ENCODE measurements around the gene PSORS1C1.

The PSORS1C1 gene

GRCh38 chr6:31107052-31107451 lies 7.5 kb upstream of the PSORS1C1 start:
- no peak overlapping the region for H3K4me3 Mint-ChIP-seq

GRCh38 chr6:31110825-31111582 lies 3.6 kb upstream of the PSORS1C1 start:
- Mint-ChIP-seq H3K27me3 (peaks cover 61% of the 10 kb centered on the region), H3K4me1 (no peaks in the 10 kb centered on the region), H3K4me3 (no peak overlapping the region), H3K36me3 (ENCODE audit: insufficient read depth) (no peaks in the 10 kb centered on the region), H3K27ac (ENCODE audit: low read depth) (no peak overlapping the region), H3K9me3 (no peaks in the 10 kb centered on the region)
- DNase-seq (ENCODE audit: low spot score in 2 of 2) (no peak), ATAC-seq (replicated peaks; ENCODE audit: extremely low read depth, poor library complexity, severe bottlenecking) (no peak)

More at GRCh38 chr6:31107052-31107451, 7.5 kb upstream of the PSORS1C1 start:
- H3K9me3 Mint-ChIP-seq: no peaks in the 10 kb centered on the region
- ATAC-seq (replicated peaks; ENCODE audit: extremely low read depth, poor library complexity, severe bottlenecking) (no peak), DNase-seq (ENCODE audit: low spot score in 2 of 2) (no peak)
- H3K4me1 Mint-ChIP-seq: no peaks in the 10 kb centered on the region
- peaks cover 3% of the 10 kb centered on the region for H3K36me3 Mint-ChIP-seq (ENCODE audit: insufficient read depth)
- no peak overlapping the region for H3K27ac Mint-ChIP-seq (ENCODE audit: low read depth)
- H3K27me3 Mint-ChIP-seq: peaks cover 30% of the 10 kb centered on the region

GRCh38 chr6:31111712-31112111 lies 2.9 kb upstream of the PSORS1C1 start:
- Mint-ChIP-seq H3K27me3 (peaks cover 68% of the 10 kb centered on the region), H3K36me3 (ENCODE audit: insufficient read depth) (no peaks in the 10 kb centered on the region), H3K9me3 (no peaks in the 10 kb centered on the region), H3K4me1 (no peaks in the 10 kb centered on the region), H3K27ac (ENCODE audit: low read depth) (no peak overlapping the region), H3K4me3 (no peak overlapping the region)
- ATAC-seq (replicated peaks; ENCODE audit: extremely low read depth, poor library complexity, severe bottlenecking): no peak
- DNase-seq (ENCODE audit: low spot score in 2 of 2): no peak

- DNase-seq (ENCODE audit: low spot score in 2 of 2) (no peak), ATAC-seq (replicated peaks; ENCODE audit: extremely low read depth, poor library complexity, severe bottlenecking) (no peak)
- Mint-ChIP-seq H3K9me3 (no peaks in the 10 kb centered on the region), H3K4me1 (no peaks in the 10 kb centered on the region), H3K36me3 (ENCODE audit: insufficient read depth) (no peaks in the 10 kb centered on the region), H3K4me3 (no peak within 1 kb of the TSS), H3K27ac (ENCODE audit: low read depth) (no peak within 1 kb of the TSS), H3K27me3 (peaks cover 76% of the 10 kb centered on the region)
These were observed 2.1 kb upstream of the PSORS1C1 start, which contains the start of gene C6orf15 for GRCh38 chr6:31112478-31112877. C6orf15 (minus strand) TSS chr6:31112575; CDS start chr6:31112555, 20 bp downstream.

- H3K4me3 Mint-ChIP-seq: no peak overlapping the region
- no peak for ATAC-seq (replicated peaks; ENCODE audit: extremely low read depth, poor library complexity, severe bottlenecking)
- no peaks in the 10 kb centered on the region for H3K4me1 Mint-ChIP-seq
- H3K27ac Mint-ChIP-seq (ENCODE audit: low read depth): no peak overlapping the region
- no peak for DNase-seq (ENCODE audit: low spot score in 2 of 2)
- no peaks in the 10 kb centered on the region for H3K36me3 Mint-ChIP-seq (ENCODE audit: insufficient read depth)
- no peaks in the 10 kb centered on the region for H3K9me3 Mint-ChIP-seq
- peaks cover 91% of the 10 kb centered on the region for H3K27me3 Mint-ChIP-seq
These were observed 599 bp upstream of the PSORS1C1 start for GRCh38 chr6:31113861-31114540.

- Mint-ChIP-seq H3K4me3 (no peak overlapping the region), H3K9me3 (no peaks in the 10 kb centered on the region), H3K27me3 (peaks cover 85% of the 10 kb centered on the region), H3K4me1 (no peaks in the 10 kb centered on the region), H3K36me3 (ENCODE audit: insufficient read depth) (no peaks in the 10 kb centered on the region), H3K27ac (ENCODE audit: low read depth) (no peak overlapping the region)
- DNase-seq (ENCODE audit: low spot score in 2 of 2): no peak
- peak; percentile 40 for ATAC-seq (replicated peaks; ENCODE audit: extremely low read depth, poor library complexity, severe bottlenecking)
These were observed 610 bp downstream of the PSORS1C1 start for GRCh38 chr6:31114970-31115849.

GRCh38 chr6:31115941-31116560 lies 1.5 kb downstream of the PSORS1C1 start:
- Mint-ChIP-seq H3K4me3 (no peak overlapping the region), H3K9me3 (no peaks in the 10 kb centered on the region), H3K27ac (ENCODE audit: low read depth) (no peak overlapping the region), H3K36me3 (ENCODE audit: insufficient read depth) (no peaks in the 10 kb centered on the region), H3K27me3 (peaks cover 76% of the 10 kb centered on the region), H3K4me1 (no peaks in the 10 kb centered on the region)
- DNase-seq (ENCODE audit: low spot score in 2 of 2): no peak
- no peak for ATAC-seq (replicated peaks; ENCODE audit: extremely low read depth, poor library complexity, severe bottlenecking)

- Mint-ChIP-seq H3K4me1 (no peaks in the 10 kb centered on the region), H3K27me3 (peaks cover 69% of the 10 kb centered on the region), H3K4me3 (no peak overlapping the region), H3K36me3 (ENCODE audit: insufficient read depth) (no peaks in the 10 kb centered on the region), H3K9me3 (no peaks in the 10 kb centered on the region), H3K27ac (ENCODE audit: low read depth) (no peak overlapping the region)
- ATAC-seq (replicated peaks; ENCODE audit: extremely low read depth, poor library complexity, severe bottlenecking): no peak
- no peak for DNase-seq (ENCODE audit: low spot score in 2 of 2)
These were observed 2.2 kb downstream of the PSORS1C1 start for GRCh38 chr6:31116661-31117385.

- Mint-ChIP-seq H3K27ac (ENCODE audit: low read depth) (no peak overlapping the region), H3K27me3 (peaks cover 56% of the 10 kb centered on the region), H3K4me1 (no peaks in the 10 kb centered on the region)
These were observed 3.6 kb downstream of the PSORS1C1 start for GRCh38 chr6:31118178-31118577.

GRCh38 chr6:31120151-31120915 lies 5.7 kb downstream of the PSORS1C1 start, which contains the start of gene CDSN:
CDSN (minus strand) TSS chr6:31120446; CDS start chr6:31120419, 27 bp downstream.
- peaks cover 2% of the 10 kb centered on the region for H3K36me3 Mint-ChIP-seq (ENCODE audit: insufficient read depth)
- ATAC-seq (replicated peaks; ENCODE audit: extremely low read depth, poor library complexity, severe bottlenecking): no peak
- peaks cover 43% of the 10 kb centered on the region for H3K27me3 Mint-ChIP-seq
- DNase-seq (ENCODE audit: low spot score in 2 of 2): no peak
- H3K4me1 Mint-ChIP-seq: no peaks in the 10 kb centered on the region
- H3K27ac Mint-ChIP-seq (ENCODE audit: low read depth): no peak within 1 kb of the TSS
- H3K9me3 Mint-ChIP-seq: no peaks in the 10 kb centered on the region
- H3K4me3 Mint-ChIP-seq: no peak within 1 kb of the TSS

More at GRCh38 chr6:31118178-31118577, 3.6 kb downstream of the PSORS1C1 start:
- no peak overlapping the region for H3K4me3 Mint-ChIP-seq
- no peaks in the 10 kb centered on the region for H3K36me3 Mint-ChIP-seq (ENCODE audit: insufficient read depth)
- no peak for DNase-seq (ENCODE audit: low spot score in 2 of 2)
- ATAC-seq (replicated peaks; ENCODE audit: extremely low read depth, poor library complexity, severe bottlenecking): no peak
- H3K9me3 Mint-ChIP-seq: no peaks in the 10 kb centered on the region

- ATAC-seq (replicated peaks; ENCODE audit: extremely low read depth, poor library complexity, severe bottlenecking) (no peak), DNase-seq (ENCODE audit: low spot score in 2 of 2) (no peak)
- no peak overlapping the region for H3K27ac Mint-ChIP-seq (ENCODE audit: low read depth)
- H3K36me3 Mint-ChIP-seq (ENCODE audit: insufficient read depth): peaks cover 2% of the 10 kb centered on the region
- no peak overlapping the region for H3K4me3 Mint-ChIP-seq
- no peaks in the 10 kb centered on the region for H3K9me3 Mint-ChIP-seq
- H3K4me1 Mint-ChIP-seq: no peaks in the 10 kb centered on the region
- H3K27me3 Mint-ChIP-seq: peaks cover 33% of the 10 kb centered on the region
These were observed 6.7 kb downstream of the PSORS1C1 start for GRCh38 chr6:31121131-31121790.
